ENCODE results near the gene RAB17.

- TF ChIP-seq POLR2A (IDR thresholded peaks at IDR 0.05; ENCODE audit: low read depth, low read length) (no peak), TAF1 (IDR thresholded peaks at IDR 0.05; ENCODE audit: borderline replicate concordance, low read depth, low read length) (no peak)
These were observed 23.9 kb downstream of the RAB17 start, which contains the start of gene PRLH for GRCh38 chr2:237566401-237567235.
